ENCODE results near the gene SLC2A5. TPM values are rescaled to one million over a fixed set of nuclear protein-coding genes. Genes with fewer than 3 reads are reported as not detected.

SLC2A5 gene
- total and polyA plus RNA-seq, 2 donors (not counting 3 experiments of a cell fraction or from before 2014, with no cell fraction given): not detected

- Histone ChIP-seq H3K27ac (ENCODE audit: insufficient read depth, low read depth, low read length) (no peak overlapping the region), H3K4me2 (ENCODE audit: insufficient read depth, low read length) (no peak overlapping the region), H3K4me1 (ENCODE audit: control insufficient read depth, extremely low read depth, insufficient read depth, low read length) (no peaks in the 10 kb centered on the region), H3K4me3 (replicated peaks in 1 of 3; ENCODE audit: insufficient read depth in 1 of 3, low read depth in 1 of 3, low read length in 3 of 3) (no peak overlapping the region), H3K27me3 (ENCODE audit: control insufficient read depth in 2 of 2, insufficient read depth in 2 of 2, low read length in 2 of 2) (no peaks in the 10 kb centered on the region), H2AFZ (ENCODE audit: low read depth, low read length) (no peak overlapping the region), H3K9ac (replicated peaks; ENCODE audit: extremely low read depth, insufficient read depth, low read length) (no peak overlapping the region), H3K9me3 (replicated peaks; ENCODE audit: control insufficient read depth, insufficient read depth, low read length) (no peaks in the 10 kb centered on the region), H3K36me3 (ENCODE audit: control insufficient read depth in 2 of 2, extremely low read depth in 1 of 2, insufficient read depth in 2 of 2, low read length in 2 of 2) (no peaks in the 10 kb centered on the region), H3K79me2 (ENCODE audit: control insufficient read depth, insufficient read depth, low read length) (no peaks in the 10 kb centered on the region), H4K20me1 (replicated peaks; ENCODE audit: control insufficient read depth, extremely low read depth, insufficient read depth, low read length) (no peaks in the 10 kb centered on the region), H3K9me1 (replicated peaks; ENCODE audit: control insufficient read depth, extremely low read depth, insufficient read depth, low read length) (no peaks in the 10 kb centered on the region)
- CTCF ChIA-PET: interaction anchor here (1.3 kb wide), 1 partner anchor 15 kb away, joined by 3 read pairs; no protein-coding TSS in a partner anchor
- dilution Hi-C loops (cut with MboI; ENCODE audit: extremely low pct_ligation_motif_present, low sequenced_read_pairs) (no loop called here), intact Hi-C loops (cut with micrococcal nuclease) (no loop called here)
- TF ChIP-seq EZH2 (IDR thresholded peaks at IDR 0.05; ENCODE audit: borderline replicate concordance, low read depth, low read length, severe bottlenecking): no peak
- no peak for TF ChIP-seq CTCF (IDR thresholded peaks at IDR 0.05; ENCODE audit: extremely low read depth in 1 of 2, insufficient read depth in 1 of 2, low read depth in 1 of 2, low read length in 2 of 2)
- TF ChIP-seq MAX (IDR thresholded peaks at IDR 0.05; ENCODE audit: insufficient read depth, insufficient read length): no peak
- no peak for TF ChIP-seq POLR2AphosphoS5 (IDR thresholded peaks at IDR 0.05; ENCODE audit: insufficient read depth, low read depth, low read length)
- TF ChIP-seq FOS (IDR thresholded peaks at IDR 0.05; ENCODE audit: borderline replicate concordance, insufficient read depth, low read length): no peak
- TF ChIP-seq MYC (IDR thresholded peaks at IDR 0.05; ENCODE audit: low read depth, low read length): no peak
- no peak for TF ChIP-seq GATA2 (IDR thresholded peaks at IDR 0.05; ENCODE audit: insufficient read depth, insufficient read length, low read depth, low read length)
- TF ChIP-seq POLR2A (IDR thresholded peaks at IDR 0.05; ENCODE audit: low read depth, low read length): no peak
- no peak for TF ChIP-seq JUN (IDR thresholded peaks at IDR 0.05; ENCODE audit: borderline replicate concordance, insufficient read depth, insufficient read length, low read depth)
- no peak for FAIRE-seq
- BruUV-seq (replicated peaks): no TSS peak
- DNase-seq (ENCODE audit: low read depth, low spot score): no peak
- POLR2A ChIA-PET: no interaction called here
Observed at GRCh38 chr1:9118186-9118585, 48.8 kb upstream of the SLC2A5 start.

Measured in endothelial cell of umbilical vein (primary cell).